Measurements from ENCODE around the gene ZNF746. TPM values are rescaled to one million over a fixed set of nuclear protein-coding genes. Genes with fewer than 3 reads are reported as not detected.

The ZNF746 gene
- total and polyA plus RNA-seq, 7 experiments from 2014 or later, result 7.6 to 32.0 (median 24.0) TPM

- peaks cover 5 to 20% (median 12%) of the 10 kb centered on the region in 7 donors for H3K4me1 Mint-ChIP-seq
- H3K4me3 ChIP-seq (ENCODE audit: low read length), result no peak overlapping the region
- no peaks in the 10 kb centered on the region for H3K27me3 ChIP-seq (ENCODE audit: control insufficient read depth in 2 of 2, insufficient read depth in 2 of 2, low read length in 2 of 2)
- H3K27ac ChIP-seq (ENCODE audit: low read depth, low read length), result no peak overlapping the region
- ChIA-PET POLR2A (no interaction called here), CTCF (no interaction called here)
- intact Hi-C loops (cut with micrococcal nuclease), result loop anchor here in 1 of 2 donors (2.0 to 5.0 kb wide), 2 partner anchors 19 to 316 kb away; partner anchors contain the start of gene ZNF398
- ATAC-seq (no peak), DNase-seq (no peak)
- no peaks in the 10 kb centered on the region for H3K9me3 ChIP-seq (ENCODE audit: control insufficient read depth in 2 of 3, low read length in 3 of 3)
- H3K4me1 ChIP-seq (ENCODE audit: control insufficient read depth in 2 of 2, insufficient read depth in 2 of 2, low read length in 2 of 2), result peaks cover under 1 to 13% of the 10 kb centered on the region in 2 donors
- no peaks in the 10 kb centered on the region for H3K36me3 Mint-ChIP-seq
- no peak overlapping the region for H3K4me3 Mint-ChIP-seq
- peaks cover 4 to 29% (median 13%) of the 10 kb centered on the region in 5 donors for H3K27me3 Mint-ChIP-seq
- peaks cover 0 to 4% (median 0%) of the 10 kb centered on the region in 11 donors for H3K9me3 Mint-ChIP-seq
- no peak overlapping the region for H3K27ac Mint-ChIP-seq
- H3K36me3 ChIP-seq (ENCODE audit: control insufficient read depth in 2 of 3, insufficient read depth in 3 of 3, low read length in 3 of 3), result no peaks in the 10 kb centered on the region
These were observed 34.0 kb downstream of the ZNF746 start for GRCh38 chr7:149463500-149464161.

GRCh38 chr7:149462101-149462520 lies 35.5 kb downstream of the ZNF746 start:
- Mint-ChIP-seq H3K9me3 (peaks cover 0 to 4% (median 0%) of the 10 kb centered on the region in 11 donors), H3K27me3 (peaks cover 4 to 29% (median 13%) of the 10 kb centered on the region in 5 donors), H3K4me1 (peaks cover 10 to 34% (median 24%) of the 10 kb centered on the region in 7 donors), H3K27ac (peak overlapping the region in 1 of 9 donors; percentile 28), H3K36me3 (no peaks in the 10 kb centered on the region), H3K4me3 (peak overlapping the region; percentile 8 to 87 (median 66))
- Histone ChIP-seq H3K4me3 (ENCODE audit: low read length) (no peak overlapping the region), H3K4me1 (ENCODE audit: control insufficient read depth in 2 of 2, insufficient read depth in 2 of 2, low read length in 2 of 2) (peaks cover 4 to 16% of the 10 kb centered on the region in 2 donors), H3K36me3 (ENCODE audit: control insufficient read depth in 2 of 3, insufficient read depth in 3 of 3, low read length in 3 of 3) (peaks cover 0 to under 1% (median 0%) of the 10 kb centered on the region in 3 experiments), H3K9me3 (ENCODE audit: control insufficient read depth in 2 of 3, low read length in 3 of 3) (no peaks in the 10 kb centered on the region), H3K27ac (ENCODE audit: low read depth, low read length) (no peak overlapping the region), H3K27me3 (ENCODE audit: control insufficient read depth in 2 of 2, insufficient read depth in 2 of 2, low read length in 2 of 2) (no peaks in the 10 kb centered on the region)
- POLR2A ChIA-PET, result no interaction called here
- no peak for ATAC-seq
- intact Hi-C loops (cut with micrococcal nuclease), result loop anchor here in 1 of 2 donors (2.0 to 5.0 kb wide), 2 partner anchors 21 to 315 kb away; partner anchors contain the start of gene ZNF398
- CTCF ChIA-PET, result interaction anchor here (0.7 to 1.8 kb wide), 2 partner anchors 40 to 48 kb away, joined by 4 to 8 read pairs; no protein-coding TSS in a partner anchor
- DNase-seq, result no peak

GRCh38 chr7:149460493-149461277 lies 36.9 kb downstream of the ZNF746 start, which contains the start of gene ZNF777:
TSS of gene ZNF777 (minus strand) at chr7:149461062. CDS start at chr7:149456022, 5,040 bp downstream.
- peak within 1 kb of the TSS; percentile 80 for H3K4me3 ChIP-seq (ENCODE audit: low read length)
- peaks cover 13 to 46% (median 35%) of the 10 kb centered on the region in 7 donors for H3K4me1 Mint-ChIP-seq
- H3K27me3 Mint-ChIP-seq, result peaks cover 4 to 29% (median 10%) of the 10 kb centered on the region in 5 donors
- peak within 1 kb of the TSS; percentile 78 to 91 (median 87) for H3K4me3 Mint-ChIP-seq
- peaks cover 0 to 15% (median 5%) of the 10 kb centered on the region in 3 experiments for H3K36me3 ChIP-seq (ENCODE audit: control insufficient read depth in 2 of 3, insufficient read depth in 3 of 3, low read length in 3 of 3)
- H3K4me1 ChIP-seq (ENCODE audit: control insufficient read depth in 2 of 2, insufficient read depth in 2 of 2, low read length in 2 of 2), result peaks cover 4 to 16% of the 10 kb centered on the region in 2 donors
- peak within 1 kb of the TSS; percentile 72 for H3K27ac ChIP-seq (ENCODE audit: low read depth, low read length)
- POLR2A ChIA-PET, result interaction anchor here (0.5 to 1.8 kb wide), 12 partner anchors 8 to 1887 kb away, joined by 3 to 8 read pairs (median 3); partner anchors contain the start of genes CUL1 and ZNF783
- CTCF ChIA-PET, result interaction anchor here (0.6 to 2.0 kb wide), 7 partner anchors 21 to 253 kb away, joined by 3 to 8 read pairs (median 3); partner anchors contain the start of gene ZNF783
- intact Hi-C loops (cut with micrococcal nuclease), result loop anchor here (1.0 to 5.0 kb wide), 12 partner anchors 14 to 370 kb away; partner anchors contain the start of genes ZNF398 (in 2 of the 2), ZNF425 (in 2 of the 2), ZNF746 (in 2 of the 2) and ZNF783 (in 2 of the 2)
- peak within 1 kb of the TSS; percentile 28 to 89 (median 76) for H3K27ac Mint-ChIP-seq
- ATAC-seq (peak; percentile 99), DNase-seq (peak; percentile 65 to 84 (median 80))
- no peaks in the 10 kb centered on the region for H3K9me3 Mint-ChIP-seq
- H3K9me3 ChIP-seq (ENCODE audit: control insufficient read depth in 2 of 3, low read length in 3 of 3), result no peaks in the 10 kb centered on the region
- H3K27me3 ChIP-seq (ENCODE audit: control insufficient read depth in 2 of 2, insufficient read depth in 2 of 2, low read length in 2 of 2), result no peaks in the 10 kb centered on the region
- H3K36me3 Mint-ChIP-seq, result peaks cover 0 to 7% (median 0%) of the 10 kb centered on the region in 5 donors

- Histone ChIP-seq H3K27ac (ENCODE audit: low read depth, low read length) (peak overlapping the region; percentile 34), H3K4me3 (ENCODE audit: low read length) (peak overlapping the region; percentile 35)
These were observed 37.8 kb downstream of the ZNF746 start for GRCh38 chr7:149459540-149460452.

GRCh38 chr7:149459201-149459539 lies 38.4 kb downstream of the ZNF746 start:
- H3K27ac ChIP-seq (ENCODE audit: low read depth, low read length), result peak overlapping the region; percentile 34
- peak overlapping the region in 6 of 9 donors; percentile 41 to 79 (median 71) for H3K27ac Mint-ChIP-seq
- intact Hi-C loops (cut with micrococcal nuclease), result no loop called here

More at GRCh38 chr7:149459540-149460452, 37.8 kb downstream of the ZNF746 start:
- Mint-ChIP-seq H3K9me3 (no peaks in the 10 kb centered on the region), H3K27ac (no peak overlapping the region), H3K4me3 (peak overlapping the region in 3 of 10 donors; percentile 78 to 84 (median 82)), H3K4me1 (peaks cover 15 to 47% (median 38%) of the 10 kb centered on the region in 7 donors), H3K36me3 (peaks cover 0 to 13% (median 4%) of the 10 kb centered on the region in 5 donors), H3K27me3 (peaks cover 4 to 23% (median 7%) of the 10 kb centered on the region in 5 donors)
- ATAC-seq (peak; percentile 33), DNase-seq (peak in 1 of 9 donors; percentile 52)
- no peaks in the 10 kb centered on the region for H3K27me3 ChIP-seq (ENCODE audit: control insufficient read depth in 2 of 2, insufficient read depth in 2 of 2, low read length in 2 of 2)
- peaks cover 4 to 16% of the 10 kb centered on the region in 2 donors for H3K4me1 ChIP-seq (ENCODE audit: control insufficient read depth in 2 of 2, insufficient read depth in 2 of 2, low read length in 2 of 2)
- intact Hi-C loops (cut with micrococcal nuclease), result loop anchor here (1.0 to 5.0 kb wide), 12 partner anchors 15 to 369 kb away; partner anchors contain the start of genes ZNF398 (in 2 of the 2), ZNF425 (in 2 of the 2), ZNF746 (in 2 of the 2) and ZNF783 (in 2 of the 2)
- H3K36me3 ChIP-seq (ENCODE audit: control insufficient read depth in 2 of 3, insufficient read depth in 3 of 3, low read length in 3 of 3), result peaks cover 0 to 24% (median 8%) of the 10 kb centered on the region in 3 experiments
- CTCF ChIA-PET, result interaction anchor here (0.8 to 2.0 kb wide), 4 partner anchors 38 to 252 kb away, joined by 3 to 5 read pairs (median 4); partner anchors contain the start of gene ZNF783
- POLR2A ChIA-PET, result interaction anchor here (0.5 to 1.8 kb wide), 12 partner anchors 7 to 1888 kb away, joined by 3 to 8 read pairs (median 3); partner anchors contain the start of genes CUL1 and ZNF783
- no peaks in the 10 kb centered on the region for H3K9me3 ChIP-seq (ENCODE audit: control insufficient read depth in 2 of 3, low read length in 3 of 3)

More at GRCh38 chr7:149459201-149459539, 38.4 kb downstream of the ZNF746 start:
- H3K9me3 ChIP-seq (ENCODE audit: control insufficient read depth in 2 of 3, low read length in 3 of 3), result no peaks in the 10 kb centered on the region
- Mint-ChIP-seq H3K9me3 (no peaks in the 10 kb centered on the region), H3K4me3 (peak overlapping the region; percentile 62 to 89 (median 80)), H3K36me3 (peaks cover 0 to 16% (median 6%) of the 10 kb centered on the region in 5 donors), H3K4me1 (peaks cover 15 to 47% (median 38%) of the 10 kb centered on the region in 7 donors), H3K27me3 (peaks cover 0 to 16% (median under 1%) of the 10 kb centered on the region in 5 donors)
- DNase-seq, result no peak
- POLR2A ChIA-PET, result interaction anchor here (1.2 to 1.8 kb wide), 4 partner anchors 12 to 165 kb away, joined by 3 to 6 read pairs (median 4); no protein-coding TSS in a partner anchor
- CTCF ChIA-PET, result interaction anchor here (0.6 kb wide), 1 partner anchor 347 kb away, joined by 3 read pairs; no protein-coding TSS in a partner anchor
- peaks cover 4 to 16% of the 10 kb centered on the region in 2 donors for H3K4me1 ChIP-seq (ENCODE audit: control insufficient read depth in 2 of 2, insufficient read depth in 2 of 2, low read length in 2 of 2)
- peak overlapping the region; percentile 1 for H3K4me3 ChIP-seq (ENCODE audit: low read length)
- no peaks in the 10 kb centered on the region for H3K27me3 ChIP-seq (ENCODE audit: control insufficient read depth in 2 of 2, insufficient read depth in 2 of 2, low read length in 2 of 2)
- ATAC-seq, result no peak
- H3K36me3 ChIP-seq (ENCODE audit: control insufficient read depth in 2 of 3, insufficient read depth in 3 of 3, low read length in 3 of 3), result peaks cover 0 to 30% (median 13%) of the 10 kb centered on the region in 3 experiments
